DND-41 (cell line): ENCODE measurements around the gene PEX5L.

Experiments
- EZH2 ChIP-seq: IDR thresholded peaks from 3 replicates; pipeline ENCODE4 v1.6.1; 2012; ENCODE audit warnings: borderline replicate concordance, low read depth, mild to moderate bottlenecking, moderate library complexity, low read length, inconsistent platforms; ENCODE audit not compliant: severe bottlenecking
- TF ChIP-seq, protein P1 (sequence below): IDR thresholded peaks from 2 replicates; pipeline ENCODE4 v1.5.1; 2012; ENCODE audit warnings: borderline replicate concordance, low read length, moderate library complexity, mild to moderate bottlenecking; ENCODE audit not compliant: poor library complexity, severe bottlenecking; ENCODE audit errors: extremely low read depth

DNA sequence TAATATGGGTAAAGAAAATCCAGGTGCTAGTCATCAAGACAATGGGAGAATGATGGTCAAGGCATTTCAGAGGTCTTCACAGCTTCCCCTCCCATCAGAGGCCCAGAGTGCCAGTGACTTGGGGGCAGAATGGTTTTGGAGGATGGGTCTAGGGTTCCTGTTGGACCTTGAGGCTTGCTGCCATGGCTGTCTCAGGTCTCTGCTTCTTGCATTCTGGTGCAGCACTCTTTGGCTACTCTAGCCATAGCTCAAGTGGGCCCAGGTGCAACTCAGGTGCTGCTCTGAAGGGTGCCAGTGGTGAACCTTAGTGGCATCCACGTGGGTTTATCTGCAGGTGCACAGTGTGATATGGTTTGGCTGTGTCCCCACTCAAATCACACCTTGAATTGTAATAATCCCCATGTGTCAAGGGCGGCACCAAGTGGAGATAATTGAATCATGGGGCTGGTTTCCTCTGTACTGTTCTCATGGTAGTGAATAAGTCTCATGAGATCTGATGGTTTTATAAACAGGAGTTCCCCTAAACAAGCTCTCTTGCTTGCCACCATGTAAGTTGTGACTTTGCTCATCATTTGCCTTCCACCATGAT lies 48.5 kb upstream of the PEX5L start:
- TF ChIP-seq, protein P1, sequence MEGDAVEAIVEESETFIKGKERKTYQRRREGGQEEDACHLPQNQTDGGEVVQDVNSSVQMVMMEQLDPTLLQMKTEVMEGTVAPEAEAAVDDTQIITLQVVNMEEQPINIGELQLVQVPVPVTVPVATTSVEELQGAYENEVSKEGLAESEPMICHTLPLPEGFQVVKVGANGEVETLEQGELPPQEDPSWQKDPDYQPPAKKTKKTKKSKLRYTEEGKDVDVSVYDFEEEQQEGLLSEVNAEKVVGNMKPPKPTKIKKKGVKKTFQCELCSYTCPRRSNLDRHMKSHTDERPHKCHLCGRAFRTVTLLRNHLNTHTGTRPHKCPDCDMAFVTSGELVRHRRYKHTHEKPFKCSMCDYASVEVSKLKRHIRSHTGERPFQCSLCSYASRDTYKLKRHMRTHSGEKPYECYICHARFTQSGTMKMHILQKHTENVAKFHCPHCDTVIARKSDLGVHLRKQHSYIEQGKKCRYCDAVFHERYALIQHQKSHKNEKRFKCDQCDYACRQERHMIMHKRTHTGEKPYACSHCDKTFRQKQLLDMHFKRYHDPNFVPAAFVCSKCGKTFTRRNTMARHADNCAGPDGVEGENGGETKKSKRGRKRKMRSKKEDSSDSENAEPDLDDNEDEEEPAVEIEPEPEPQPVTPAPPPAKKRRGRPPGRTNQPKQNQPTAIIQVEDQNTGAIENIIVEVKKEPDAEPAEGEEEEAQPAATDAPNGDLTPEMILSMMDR: peak; percentile 34
- no peak for TF ChIP-seq EZH2
